Panc1 (cell line): Measurements from ENCODE around the gene STARD9. TPM values are rescaled to one million over a fixed set of nuclear protein-coding genes. Genes with fewer than 3 reads are reported as not detected.

Experiments used
- ATAC-seq: fragments of 200-7000 bp; cut with Tn5 transposase; 2 replicates; pipeline ENCODE4 v1.9.1; 2020; ENCODE audit warnings: mild to moderate bottlenecking, moderate library complexity
- BruUV-seq: library from RNA; stranded (reverse); fragments of 400-500 nt; replicated peaks from 2 replicates; lab custom pipeline; 2021; lab: Mats Ljungman, UMichigan
- CTCF ChIA-PET: fragments of 300-600 bp; sonication (Branson Sonifier 250); formaldehyde crosslinking; loops from one replicate; lab custom pipeline; 2022; ENCODE audit warnings: antibody characterized with exemption; lab: Charles Lee
- POLR2A ChIA-PET: fragments of 300-600 bp; sonication (Branson Sonifier 250); formaldehyde crosslinking; loops from one replicate; lab custom pipeline; 2022; ENCODE audit warnings: antibody characterized with exemption; lab: Charles Lee
- DNase-seq: peaks from one replicate; pipeline ENCODE4 v3.0.0-alpha.2; 2010; ENCODE audit warnings: low read depth, low spot score
- H3K27ac ChIP-seq: 2 replicates; pipeline ENCODE4 v1.5.1; 2011; ENCODE audit warnings: mild to moderate bottlenecking, low read length, inconsistent platforms
- H3K27me3 ChIP-seq: fragments of 200-500 bp; sonication (Bioruptor generic); 2 replicates; pipeline ENCODE4 v1.6.0; 2014; ENCODE audit warnings: low read length, inconsistent platforms; ENCODE audit not compliant: control insufficient read depth, insufficient read depth
- H3K36me3 ChIP-seq: fragments of 200-500 bp; sonication (Bioruptor generic); 2 replicates; pipeline ENCODE4 v1.5.1; 2014; ENCODE audit warnings: inconsistent platforms, mild to moderate bottlenecking, low read length, moderate library complexity; ENCODE audit not compliant: control insufficient read depth, insufficient read depth
- H3K4me1 ChIP-seq: 2 replicates; pipeline ENCODE4 v1.5.1; 2011; ENCODE audit warnings: inconsistent platforms, mild to moderate bottlenecking, low read length, moderate library complexity; ENCODE audit not compliant: control insufficient read depth, insufficient read depth
- H3K4me3 ChIP-seq, 2 experiments: 2 replicates each; pipeline ENCODE4 v1.5.1; 2011 to 2012; ENCODE audit warnings: low read depth in 2 of 2, low read length in 2 of 2, mild to moderate bottlenecking in 2 of 2, inconsistent platforms in 1 of 2, moderate library complexity in 1 of 2
- H3K9me3 ChIP-seq: fragments of 200-500 bp; sonication (Bioruptor generic); 2 replicates; pipeline ENCODE4 v1.5.1; 2014; ENCODE audit warnings: low read depth, mild to moderate bottlenecking, inconsistent platforms, low read length, moderate library complexity; ENCODE audit not compliant: control insufficient read depth, insufficient read depth
- POLR2AphosphoS5 ChIP-seq: IDR thresholded peaks from 2 replicates; pipeline ENCODE4 v1.6.1; 2012; ENCODE audit warnings: mild to moderate bottlenecking, low read depth, low read length, moderate library complexity
- SIN3A ChIP-seq: IDR thresholded peaks from 2 replicates; pipeline ENCODE4 v1.6.1; 2012; ENCODE audit warnings: low read depth, mild to moderate bottlenecking, low read length, moderate library complexity, borderline replicate concordance; ENCODE audit not compliant: insufficient read depth
- TCF7L2 ChIP-seq: IDR thresholded peaks from 2 replicates; pipeline ENCODE4 v1.6.1; 2011; ENCODE audit warnings: mild to moderate bottlenecking, low read depth, low read length, inconsistent platforms
- in situ Hi-C: cut with HindIII; loops from 2 replicates; pipeline ENCODE4 v1.10.0; 2016; ENCODE audit warnings: low sequenced_read_pairs, low pct_unique_long_range_greater_than_20kb
- intact Hi-C: fragments of 100-400 bp; cut with micrococcal nuclease; formaldehyde crosslinking; loops from one replicate; pipeline ENCODE4 v1.10.0; 2022; ENCODE audit not compliant: unreplicated experiment
- total RNA-seq: library from RNA; stranded (reverse); gene quantifications from one replicate; pipeline ENCODE4 v1.2.1, GENCODE V29; 2021; ENCODE audit not compliant: unreplicated experiment
- TF ChIP-seq, protein P1 (sequence below): fragments of 450-650 bp; IDR thresholded peaks from 2 replicates; pipeline ENCODE4 v1.5.1; 2017; ENCODE audit warnings: mild to moderate bottlenecking
- TF ChIP-seq, protein P2 (sequence below), 2 experiments: IDR thresholded peaks; 2 replicates each; pipeline ENCODE4 v1.6.1; 2011 to 2012; ENCODE audit warnings: low read depth in 2 of 2, control low read depth in 1 of 2, low read length in 1 of 2, mild to moderate bottlenecking in 1 of 2, moderate library complexity in 1 of 2; ENCODE audit not compliant: insufficient read depth in 1 of 2

The STARD9 gene
- total RNA-seq, 1 experiment from 2014 or later = 13.4 TPM

DNA sequence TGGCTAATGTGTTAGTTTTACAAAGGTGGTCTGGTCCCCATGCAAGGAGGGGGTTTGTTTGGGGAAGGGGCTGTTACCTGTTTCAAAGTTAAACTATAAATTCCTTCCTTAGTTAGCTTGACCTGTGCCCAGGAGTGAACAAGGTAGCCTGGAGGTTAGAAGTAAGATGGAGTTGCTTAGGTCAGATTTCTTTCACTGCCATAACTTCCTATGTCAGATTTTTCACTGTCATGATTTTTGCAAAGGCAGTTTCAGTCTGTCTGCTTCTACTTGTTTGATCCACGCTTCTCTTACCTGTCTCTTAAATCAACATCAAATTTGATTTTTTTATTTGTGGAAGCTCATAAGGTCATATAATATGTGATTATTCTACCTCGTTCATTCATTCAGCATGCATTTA lies 28.6 kb downstream of the STARD9 start:
- ChIA-PET CTCF (no interaction called here), POLR2A (no interaction called here)
- in situ Hi-C loops = no loop called here
- DNase-seq (no peak), ATAC-seq (no peak)
- no TSS peak for BruUV-seq
- no peak overlapping the region for H3K27ac ChIP-seq
- intact Hi-C loops = no loop called here
- no peaks in the 10 kb centered on the region for H3K4me1 ChIP-seq
- H3K27me3 ChIP-seq = no peaks in the 10 kb centered on the region
- no peaks in the 10 kb centered on the region for H3K9me3 ChIP-seq
- no peak overlapping the region for H3K4me3 ChIP-seq
- TF ChIP-seq, protein P1, sequence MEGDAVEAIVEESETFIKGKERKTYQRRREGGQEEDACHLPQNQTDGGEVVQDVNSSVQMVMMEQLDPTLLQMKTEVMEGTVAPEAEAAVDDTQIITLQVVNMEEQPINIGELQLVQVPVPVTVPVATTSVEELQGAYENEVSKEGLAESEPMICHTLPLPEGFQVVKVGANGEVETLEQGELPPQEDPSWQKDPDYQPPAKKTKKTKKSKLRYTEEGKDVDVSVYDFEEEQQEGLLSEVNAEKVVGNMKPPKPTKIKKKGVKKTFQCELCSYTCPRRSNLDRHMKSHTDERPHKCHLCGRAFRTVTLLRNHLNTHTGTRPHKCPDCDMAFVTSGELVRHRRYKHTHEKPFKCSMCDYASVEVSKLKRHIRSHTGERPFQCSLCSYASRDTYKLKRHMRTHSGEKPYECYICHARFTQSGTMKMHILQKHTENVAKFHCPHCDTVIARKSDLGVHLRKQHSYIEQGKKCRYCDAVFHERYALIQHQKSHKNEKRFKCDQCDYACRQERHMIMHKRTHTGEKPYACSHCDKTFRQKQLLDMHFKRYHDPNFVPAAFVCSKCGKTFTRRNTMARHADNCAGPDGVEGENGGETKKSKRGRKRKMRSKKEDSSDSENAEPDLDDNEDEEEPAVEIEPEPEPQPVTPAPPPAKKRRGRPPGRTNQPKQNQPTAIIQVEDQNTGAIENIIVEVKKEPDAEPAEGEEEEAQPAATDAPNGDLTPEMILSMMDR = no peak
- TF ChIP-seq TCF7L2 (no peak), POLR2AphosphoS5 (no peak), SIN3A (no peak)
- TF ChIP-seq, protein P2, sequence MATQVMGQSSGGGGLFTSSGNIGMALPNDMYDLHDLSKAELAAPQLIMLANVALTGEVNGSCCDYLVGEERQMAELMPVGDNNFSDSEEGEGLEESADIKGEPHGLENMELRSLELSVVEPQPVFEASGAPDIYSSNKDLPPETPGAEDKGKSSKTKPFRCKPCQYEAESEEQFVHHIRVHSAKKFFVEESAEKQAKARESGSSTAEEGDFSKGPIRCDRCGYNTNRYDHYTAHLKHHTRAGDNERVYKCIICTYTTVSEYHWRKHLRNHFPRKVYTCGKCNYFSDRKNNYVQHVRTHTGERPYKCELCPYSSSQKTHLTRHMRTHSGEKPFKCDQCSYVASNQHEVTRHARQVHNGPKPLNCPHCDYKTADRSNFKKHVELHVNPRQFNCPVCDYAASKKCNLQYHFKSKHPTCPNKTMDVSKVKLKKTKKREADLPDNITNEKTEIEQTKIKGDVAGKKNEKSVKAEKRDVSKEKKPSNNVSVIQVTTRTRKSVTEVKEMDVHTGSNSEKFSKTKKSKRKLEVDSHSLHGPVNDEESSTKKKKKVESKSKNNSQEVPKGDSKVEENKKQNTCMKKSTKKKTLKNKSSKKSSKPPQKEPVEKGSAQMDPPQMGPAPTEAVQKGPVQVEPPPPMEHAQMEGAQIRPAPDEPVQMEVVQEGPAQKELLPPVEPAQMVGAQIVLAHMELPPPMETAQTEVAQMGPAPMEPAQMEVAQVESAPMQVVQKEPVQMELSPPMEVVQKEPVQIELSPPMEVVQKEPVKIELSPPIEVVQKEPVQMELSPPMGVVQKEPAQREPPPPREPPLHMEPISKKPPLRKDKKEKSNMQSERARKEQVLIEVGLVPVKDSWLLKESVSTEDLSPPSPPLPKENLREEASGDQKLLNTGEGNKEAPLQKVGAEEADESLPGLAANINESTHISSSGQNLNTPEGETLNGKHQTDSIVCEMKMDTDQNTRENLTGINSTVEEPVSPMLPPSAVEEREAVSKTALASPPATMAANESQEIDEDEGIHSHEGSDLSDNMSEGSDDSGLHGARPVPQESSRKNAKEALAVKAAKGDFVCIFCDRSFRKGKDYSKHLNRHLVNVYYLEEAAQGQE (IDR thresholded peaks at IDR 0.05; ENCODE audit: insufficient read depth in 1 of 2, low read depth in 2 of 2, low read length in 1 of 2) = no peak
- no peaks in the 10 kb centered on the region for H3K36me3 ChIP-seq

DNA sequence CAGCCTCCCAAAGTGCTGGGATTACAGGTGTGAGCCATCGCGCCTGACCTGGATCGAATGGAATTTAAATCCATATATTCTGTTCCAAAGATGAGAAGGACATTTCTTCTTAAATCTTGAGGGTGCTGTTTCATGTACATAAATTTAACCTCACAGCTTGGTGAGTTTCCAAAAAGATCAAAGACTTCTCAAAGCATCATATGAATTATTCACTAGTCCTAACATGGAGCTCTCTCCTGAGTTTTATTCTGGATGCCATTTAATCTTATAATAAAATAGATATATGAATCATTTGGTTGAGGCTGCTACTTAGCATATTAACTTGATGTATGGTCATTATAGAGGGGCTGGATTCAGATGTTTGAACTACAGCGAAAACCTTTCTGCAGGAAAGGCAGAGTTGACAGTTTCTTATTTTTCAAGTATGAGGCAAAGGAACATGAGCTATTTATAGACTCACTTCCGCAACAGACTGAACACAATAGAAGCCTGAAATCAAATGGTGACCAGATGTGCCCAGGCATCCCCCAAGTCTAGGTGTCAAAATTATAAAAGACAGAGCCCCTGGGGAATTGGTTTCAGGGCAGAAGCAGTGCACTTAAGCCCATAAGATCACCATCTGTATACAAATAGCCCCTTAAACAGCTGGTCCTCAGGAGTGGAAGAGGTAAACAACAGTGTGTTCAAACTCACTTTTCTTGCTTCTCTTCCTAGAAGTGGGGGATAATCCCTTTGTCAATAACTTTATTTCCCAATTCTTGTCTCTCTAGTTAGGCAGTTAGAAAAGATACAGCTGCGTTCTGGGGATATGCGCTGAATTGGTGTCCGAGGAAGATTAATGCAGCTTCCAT lies 29.7 kb downstream of the STARD9 start:
- POLR2A ChIA-PET = interaction anchor here (0.5 kb wide), 1 partner anchor 355 kb away, joined by 4 read pairs; no protein-coding TSS in a partner anchor
- BruUV-seq = no TSS peak
- Histone ChIP-seq H3K9me3 (no peaks in the 10 kb centered on the region), H3K4me1 (no peaks in the 10 kb centered on the region), H3K27ac (no peak overlapping the region), H3K36me3 (no peaks in the 10 kb centered on the region), H3K4me3 (no peak overlapping the region), H3K27me3 (no peaks in the 10 kb centered on the region)
- intact Hi-C loops (no loop called here), in situ Hi-C loops (no loop called here)
- TF ChIP-seq TCF7L2 (no peak), SIN3A (no peak), POLR2AphosphoS5 (no peak)
- TF ChIP-seq, protein P1 = no peak
- TF ChIP-seq, protein P2 (IDR thresholded peaks at IDR 0.05; ENCODE audit: insufficient read depth in 1 of 2, low read depth in 2 of 2, low read length in 1 of 2) = no peak
- ATAC-seq (no peak), DNase-seq (no peak)
- CTCF ChIA-PET = no interaction called here
